Mesothelial cell of epicardium (in vitro differentiated cells): ENCODE measurements around the gene FMO3. TPM values are rescaled to one million over a fixed set of nuclear protein-coding genes. Genes with fewer than 3 reads are reported as not detected.

Experiments used
- DNase-seq, 2 experiments: peaks; one replicate each; pipeline ENCODE4 v3.0.0; 2021; ENCODE audit warnings: low spot score in 2 of 2; ENCODE audit not compliant: unreplicated experiment in 2 of 2
- H3K27ac Mint-ChIP-seq: 2 replicates; pipeline ENCODE4 v1.8.0; 2021; ENCODE audit warnings: mixed read lengths
- H3K27me3 Mint-ChIP-seq: 2 replicates; pipeline ENCODE4 v1.8.0; 2021; ENCODE audit warnings: low read depth, mixed read lengths
- H3K36me3 Mint-ChIP-seq: 2 replicates; pipeline ENCODE4 v1.8.0; 2021; ENCODE audit warnings: mixed read lengths
- H3K4me1 Mint-ChIP-seq: 2 replicates; pipeline ENCODE4 v1.8.0; 2021; ENCODE audit warnings: mixed read lengths
- H3K4me3 Mint-ChIP-seq: 2 replicates; pipeline ENCODE4 v1.8.0; 2021; ENCODE audit warnings: mild to moderate bottlenecking, moderate library complexity, mixed read lengths
- H3K9me3 Mint-ChIP-seq: 2 replicates; pipeline ENCODE4 v1.8.0; 2021; ENCODE audit warnings: mixed read lengths
- total RNA-seq: library from RNA; stranded (reverse); gene quantifications from 3 replicates; pipeline ENCODE4 v1.2.1, GENCODE V29; 2021
- TF ChIP-seq, protein P1 (sequence below): fragments of 200-600 bp; sonication (generic); IDR thresholded peaks from one replicate; pipeline ENCODE4 v1.5.0; 2021; ENCODE audit warnings: antibody characterized with exemption; ENCODE audit not compliant: unreplicated experiment

FMO3 gene
- not detected in 3 replicates for total RNA-seq

- Mint-ChIP-seq H3K9me3 (peaks cover 5% of the 10 kb centered on the region), H3K4me1 (no peaks in the 10 kb centered on the region), H3K4me3 (no peak within 1 kb of the TSS), H3K27me3 (peaks cover 6% of the 10 kb centered on the region), H3K27ac (no peak within 1 kb of the TSS), H3K36me3 (no peaks in the 10 kb centered on the region)
- TF ChIP-seq, protein P1, sequence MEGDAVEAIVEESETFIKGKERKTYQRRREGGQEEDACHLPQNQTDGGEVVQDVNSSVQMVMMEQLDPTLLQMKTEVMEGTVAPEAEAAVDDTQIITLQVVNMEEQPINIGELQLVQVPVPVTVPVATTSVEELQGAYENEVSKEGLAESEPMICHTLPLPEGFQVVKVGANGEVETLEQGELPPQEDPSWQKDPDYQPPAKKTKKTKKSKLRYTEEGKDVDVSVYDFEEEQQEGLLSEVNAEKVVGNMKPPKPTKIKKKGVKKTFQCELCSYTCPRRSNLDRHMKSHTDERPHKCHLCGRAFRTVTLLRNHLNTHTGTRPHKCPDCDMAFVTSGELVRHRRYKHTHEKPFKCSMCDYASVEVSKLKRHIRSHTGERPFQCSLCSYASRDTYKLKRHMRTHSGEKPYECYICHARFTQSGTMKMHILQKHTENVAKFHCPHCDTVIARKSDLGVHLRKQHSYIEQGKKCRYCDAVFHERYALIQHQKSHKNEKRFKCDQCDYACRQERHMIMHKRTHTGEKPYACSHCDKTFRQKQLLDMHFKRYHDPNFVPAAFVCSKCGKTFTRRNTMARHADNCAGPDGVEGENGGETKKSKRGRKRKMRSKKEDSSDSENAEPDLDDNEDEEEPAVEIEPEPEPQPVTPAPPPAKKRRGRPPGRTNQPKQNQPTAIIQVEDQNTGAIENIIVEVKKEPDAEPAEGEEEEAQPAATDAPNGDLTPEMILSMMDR = no peak
- no peak for DNase-seq
These were observed at the start of gene FMO3 for GRCh38 chr1:171090604-171091003. Gene FMO3, plus strand, starts transcription at chr1:171090905. Its CDS starts 1,754 bp downstream, at chr1:171092659.

DNA sequence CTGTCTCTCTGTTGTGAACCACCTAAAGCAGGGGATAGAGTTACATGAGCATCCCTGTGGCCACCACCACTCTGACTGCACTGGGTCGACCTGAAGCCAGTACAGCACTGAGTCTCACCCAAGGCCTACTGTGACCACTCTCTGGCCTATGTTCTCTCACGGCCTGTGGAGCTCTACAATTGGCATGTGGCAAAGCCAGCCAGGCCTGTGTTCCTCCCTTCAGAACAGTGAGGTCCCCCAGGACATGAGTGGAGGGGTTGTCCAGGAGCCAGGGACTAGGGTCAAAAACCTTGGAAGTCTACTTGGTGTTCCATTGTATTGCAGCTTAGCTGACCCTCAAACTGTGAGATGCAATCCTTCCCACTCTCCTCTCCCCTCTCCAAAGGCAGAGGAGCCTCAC lies 42.7 kb upstream of the FMO3 start:
- Mint-ChIP-seq H3K4me1 (no peaks in the 10 kb centered on the region), H3K4me3 (no peak overlapping the region), H3K27me3 (no peaks in the 10 kb centered on the region), H3K9me3 (peaks cover 51% of the 10 kb centered on the region), H3K36me3 (no peaks in the 10 kb centered on the region), H3K27ac (no peak overlapping the region)
- DNase-seq = no peak
- TF ChIP-seq, protein P1 = no peak

- Mint-ChIP-seq H3K27me3 (peaks cover 7% of the 10 kb centered on the region), H3K9me3 (peaks cover 18% of the 10 kb centered on the region), H3K27ac (no peak overlapping the region), H3K4me3 (no peak overlapping the region), H3K36me3 (no peaks in the 10 kb centered on the region), H3K4me1 (no peaks in the 10 kb centered on the region)
- no peak for DNase-seq
- TF ChIP-seq, protein P1 = no peak
These were observed 37.7 kb upstream of the FMO3 start for GRCh38 chr1:171052977-171053376.

DNA sequence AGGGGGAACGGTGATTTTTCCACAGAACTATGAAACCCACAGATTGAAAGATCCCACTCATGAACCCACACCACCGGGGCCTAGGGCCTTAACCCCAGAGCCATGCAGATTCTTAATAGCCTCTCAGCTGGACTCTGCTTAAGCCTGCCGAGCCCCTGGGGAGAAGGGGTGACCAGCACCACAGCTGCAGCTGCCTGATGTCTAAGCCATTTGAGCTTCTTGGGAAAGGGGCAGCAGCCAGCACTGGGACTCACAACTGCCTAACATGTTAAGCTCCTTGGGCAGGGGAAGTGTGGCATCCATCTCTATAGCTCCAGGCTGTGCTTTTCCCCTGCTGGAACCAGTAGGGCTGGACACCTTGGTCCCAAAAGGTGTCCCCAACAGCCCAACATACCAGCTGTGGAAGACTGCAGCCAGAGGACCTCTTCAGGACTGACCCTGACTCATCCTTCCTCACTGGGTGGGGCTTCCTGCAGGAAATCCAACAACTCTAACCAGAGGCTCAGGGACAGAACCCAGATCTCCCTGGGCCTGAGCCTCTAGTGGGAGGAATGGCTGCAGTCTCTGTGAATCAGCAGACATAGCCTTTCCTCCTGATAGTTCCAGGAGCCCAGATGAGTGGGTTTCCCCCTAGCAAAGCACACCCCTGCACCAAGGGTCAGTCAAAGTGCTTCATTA lies 34.6 kb upstream of the FMO3 start:
- TF ChIP-seq, protein P1 = no peak
- peaks cover 12% of the 10 kb centered on the region for H3K9me3 Mint-ChIP-seq
- H3K4me3 Mint-ChIP-seq = no peak overlapping the region
- no peaks in the 10 kb centered on the region for H3K4me1 Mint-ChIP-seq
- peaks cover 15% of the 10 kb centered on the region for H3K27me3 Mint-ChIP-seq
- H3K36me3 Mint-ChIP-seq = no peaks in the 10 kb centered on the region
- no peak for DNase-seq
- no peak overlapping the region for H3K27ac Mint-ChIP-seq

DNA sequence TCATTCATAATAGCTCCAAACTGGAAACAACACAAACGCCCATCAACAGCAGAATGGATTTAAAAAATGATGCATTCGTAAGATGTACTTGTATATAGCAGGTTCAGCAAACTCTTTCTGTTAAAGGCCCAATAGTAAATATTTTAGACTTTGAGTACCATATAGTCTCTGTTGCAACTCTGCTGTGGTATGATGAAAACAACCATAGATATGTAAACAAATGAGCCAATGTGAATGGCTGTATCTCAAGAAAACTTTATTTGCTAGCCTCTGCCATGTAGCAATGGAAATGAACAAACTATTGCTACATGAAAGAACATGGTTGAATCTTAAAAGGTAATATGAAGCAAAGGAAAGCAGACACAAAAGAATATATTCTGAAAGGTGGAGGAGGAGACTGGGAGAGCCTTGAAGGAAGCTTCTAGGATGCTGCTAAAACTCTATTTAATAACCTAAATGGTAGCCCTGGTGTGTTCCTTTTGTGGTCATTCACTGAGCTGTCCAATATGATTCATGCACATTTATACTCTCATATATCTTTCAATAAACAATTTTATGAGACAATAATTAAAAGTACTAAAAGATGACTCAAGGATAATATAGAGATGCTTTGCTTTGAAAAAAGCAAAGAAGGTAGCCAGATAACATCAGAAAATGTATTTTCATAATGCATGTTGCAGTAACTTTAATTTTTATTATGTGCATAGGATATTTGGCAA lies 29.1 kb upstream of the FMO3 start:
- TF ChIP-seq, protein P1 = no peak
- peaks cover 40% of the 10 kb centered on the region for H3K27me3 Mint-ChIP-seq
- peaks cover 10% of the 10 kb centered on the region for H3K9me3 Mint-ChIP-seq
- H3K4me1 Mint-ChIP-seq = no peaks in the 10 kb centered on the region
- no peak overlapping the region for H3K4me3 Mint-ChIP-seq
- DNase-seq = no peak
- H3K36me3 Mint-ChIP-seq = no peaks in the 10 kb centered on the region
- H3K27ac Mint-ChIP-seq = no peak overlapping the region
